CD4-positive, alpha-beta T cell treated with Interleukin-6 for 4 hours (primary cell): ENCODE results near the gene IER3.
A peak's percentile ranks its signal among the peaks of the same experiment; 100 is the strongest.

Experiments
- DNase-seq: peaks from one replicate; pipeline ENCODE4 v3.0.0-alpha.2; 2020; ENCODE audit warnings: mixed read lengths

The IER3 gene

GRCh38 chr6:30744054-30744805 is at the start of gene IER3:
IER3 (minus strand) TSS chr6:30744547; CDS start chr6:30744518, 29 bp downstream.
- peak; percentile 74 for DNase-seq

GRCh38 chr6:30793521-30794194 is 49.3 kb upstream of the IER3 start:
- DNase-seq, result no peak

- DNase-seq, result no peak
Measured at GRCh38 chr6:30792786-30793185, 48.4 kb upstream of the IER3 start.

GRCh38 chr6:30790724-30791383 is 46.5 kb upstream of the IER3 start:
- DNase-seq, result no peak

GRCh38 chr6:30789606-30790005 is 45.3 kb upstream of the IER3 start:
- no peak for DNase-seq

- no peak for DNase-seq
Measured at GRCh38 chr6:30787954-30788353, 43.6 kb upstream of the IER3 start.

- no peak for DNase-seq
Measured at GRCh38 chr6:30782425-30783014, 38.2 kb upstream of the IER3 start.

GRCh38 chr6:30781743-30782424 is 37.5 kb upstream of the IER3 start:
- peak; percentile 67 for DNase-seq

- no peak for DNase-seq
Measured at GRCh38 chr6:30781395-30781742, 37.0 kb upstream of the IER3 start.

- DNase-seq, result no peak
Measured at GRCh38 chr6:30780642-30780920, 36.2 kb upstream of the IER3 start.

- no peak for DNase-seq
Measured at GRCh38 chr6:30779850-30780641, 35.7 kb upstream of the IER3 start.

GRCh38 chr6:30778001-30778635 is 33.8 kb upstream of the IER3 start:
- no peak for DNase-seq

GRCh38 chr6:30777155-30777485 is 32.8 kb upstream of the IER3 start:
- no peak for DNase-seq

GRCh38 chr6:30776390-30777154 is 32.2 kb upstream of the IER3 start:
- no peak for DNase-seq

- DNase-seq, result no peak
Measured at GRCh38 chr6:30775104-30775503, 30.8 kb upstream of the IER3 start.

- no peak for DNase-seq
Measured at GRCh38 chr6:30774701-30775100, 30.4 kb upstream of the IER3 start.

GRCh38 chr6:30770592-30770991 is 26.2 kb upstream of the IER3 start:
- no peak for DNase-seq

- DNase-seq, result no peak
Measured at GRCh38 chr6:30769853-30770524, 25.6 kb upstream of the IER3 start.

GRCh38 chr6:30769088-30769852 is 24.9 kb upstream of the IER3 start:
- DNase-seq, result peak; percentile 84

- DNase-seq, result peak; percentile 23
Measured at GRCh38 chr6:30768634-30769087, 24.3 kb upstream of the IER3 start.
